HEK293 (cell line): Measurements from ENCODE around the gene BCAS3.

Experiments
- HOXC10 ChIP-seq: sonication (generic); formaldehyde crosslinking; IDR thresholded peaks from 2 replicates; pipeline ENCODE4 v1.8.1; 2023; ENCODE audit warnings: mild to moderate bottlenecking, missing genetic modification reagents
- IKZF3 ChIP-seq: fragments of 450-650 bp; IDR thresholded peaks from 2 replicates; pipeline ENCODE4 v1.5.0; 2018; ENCODE audit warnings: missing biosample characterization, mild to moderate bottlenecking, missing genetic modification characterization, moderate library complexity
- INSM2 ChIP-seq: fragments of 450-650 bp; formaldehyde crosslinking; IDR thresholded peaks from 2 replicates; pipeline ENCODE4 v1.5.1; 2016; ENCODE audit warnings: missing biosample characterization, missing genetic modification characterization
- KLF9 ChIP-seq: fragments of 450-650 bp; formaldehyde crosslinking; IDR thresholded peaks from 2 replicates; pipeline ENCODE4 v1.5.1; 2016; ENCODE audit warnings: missing biosample characterization, missing genetic modification characterization, low read depth
- MYNN ChIP-seq: fragments of 450-650 bp; formaldehyde crosslinking; IDR thresholded peaks from 2 replicates; pipeline ENCODE4 v1.5.1; 2016; ENCODE audit warnings: missing biosample characterization, missing genetic modification characterization, borderline replicate concordance
- PBX3 ChIP-seq: sonication (generic); formaldehyde crosslinking; IDR thresholded peaks from 2 replicates; pipeline ENCODE4 v1.8.1; 2022; ENCODE audit warnings: mild to moderate bottlenecking, moderate library complexity, missing genetic modification reagents
- SCRT2 ChIP-seq: fragments of 450-650 bp; formaldehyde crosslinking; IDR thresholded peaks from 2 replicates; pipeline ENCODE4 v1.5.1; 2016; ENCODE audit warnings: missing biosample characterization, missing genetic modification characterization
- ZBTB11 ChIP-seq: fragments of 450-650 bp; formaldehyde crosslinking; conservative IDR thresholded peaks from 2 replicates; pipeline ENCODE4 v1.5.1; 2016; ENCODE audit warnings: low read depth, missing biosample characterization, missing genetic modification characterization
- ZBTB20 ChIP-seq: fragments of 450-650 bp; formaldehyde crosslinking; IDR thresholded peaks from 2 replicates; pipeline ENCODE4 v1.5.1; 2016; ENCODE audit warnings: missing biosample characterization, missing genetic modification characterization
- ZBTB48 ChIP-seq: fragments of 450-650 bp; formaldehyde crosslinking; IDR thresholded peaks from 2 replicates; pipeline ENCODE4 v1.5.1; 2016; ENCODE audit warnings: missing biosample characterization, missing genetic modification characterization
- ZBTB6 ChIP-seq: fragments of 450-650 bp; formaldehyde crosslinking; IDR thresholded peaks from 2 replicates; pipeline ENCODE4 v1.5.1; 2017; ENCODE audit warnings: missing biosample characterization, missing genetic modification characterization
- ZFHX2 ChIP-seq: fragments of 450-650 bp; formaldehyde crosslinking; conservative IDR thresholded peaks from 2 replicates; pipeline ENCODE4 v1.5.1; 2016; ENCODE audit warnings: missing biosample characterization, missing genetic modification characterization
- ZFP69B ChIP-seq: fragments of 450-650 bp; formaldehyde crosslinking; IDR thresholded peaks from 2 replicates; pipeline ENCODE4 v1.5.1; 2016; ENCODE audit warnings: missing biosample characterization, missing genetic modification characterization
- ZNF324 ChIP-seq: fragments of 450-650 bp; formaldehyde crosslinking; IDR thresholded peaks from 2 replicates; pipeline ENCODE4 v1.5.1; 2016; ENCODE audit warnings: missing biosample characterization, missing genetic modification characterization
- ZNF366 ChIP-seq: fragments of 450-650 bp; formaldehyde crosslinking; conservative IDR thresholded peaks from 2 replicates; pipeline ENCODE4 v1.5.1; 2016; ENCODE audit warnings: missing biosample characterization, missing genetic modification characterization
- ZNF549 ChIP-seq: fragments of 450-650 bp; IDR thresholded peaks from 2 replicates; pipeline ENCODE4 v1.5.1; 2018; ENCODE audit warnings: missing biosample characterization, missing genetic modification characterization, mild to moderate bottlenecking, inconsistent platforms, moderate library complexity
- ZNF558 ChIP-seq: fragments of 450-650 bp; formaldehyde crosslinking; IDR thresholded peaks from 2 replicates; pipeline ENCODE4 v1.5.1; 2016; ENCODE audit warnings: missing biosample characterization, missing genetic modification characterization
- ZNF560 ChIP-seq: fragments of 450-650 bp; formaldehyde crosslinking; IDR thresholded peaks from 2 replicates; pipeline ENCODE4 v1.5.1; 2017; ENCODE audit warnings: missing biosample characterization, missing genetic modification characterization, borderline replicate concordance
- ZNF571 ChIP-seq: fragments of 450-650 bp; formaldehyde crosslinking; IDR thresholded peaks from 2 replicates; pipeline ENCODE4 v1.5.0; 2017; ENCODE audit warnings: missing biosample characterization, missing genetic modification characterization
- ZNF596 ChIP-seq: fragments of 450-650 bp; IDR thresholded peaks from 2 replicates; pipeline ENCODE4 v1.5.0; 2018; ENCODE audit warnings: missing biosample characterization, mild to moderate bottlenecking, missing genetic modification characterization, moderate library complexity
- ZNF610 ChIP-seq: fragments of 450-650 bp; formaldehyde crosslinking; IDR thresholded peaks from 2 replicates; pipeline ENCODE4 v1.5.1; 2016; ENCODE audit warnings: missing biosample characterization, missing genetic modification characterization, borderline replicate concordance
- ZNF660 ChIP-seq: fragments of 450-650 bp; IDR thresholded peaks from 2 replicates; pipeline ENCODE4 v1.5.1; 2018; ENCODE audit warnings: missing biosample characterization, mild to moderate bottlenecking, missing genetic modification characterization
- ZNF707 ChIP-seq: fragments of 450-650 bp; formaldehyde crosslinking; IDR thresholded peaks from 2 replicates; pipeline ENCODE4 v1.5.1; 2016; ENCODE audit warnings: missing biosample characterization, missing genetic modification characterization
- ZNF777 ChIP-seq: fragments of 450-650 bp; formaldehyde crosslinking; IDR thresholded peaks from 2 replicates; pipeline ENCODE4 v1.5.1; 2017; ENCODE audit warnings: missing biosample characterization, missing genetic modification characterization, borderline replicate concordance
- ZNF792 ChIP-seq: fragments of 450-650 bp; formaldehyde crosslinking; IDR thresholded peaks from 2 replicates; pipeline ENCODE4 v1.5.1; 2016; ENCODE audit warnings: missing biosample characterization, missing genetic modification characterization
- ZSCAN16 ChIP-seq: fragments of 450-650 bp; formaldehyde crosslinking; IDR thresholded peaks from 2 replicates; pipeline ENCODE4 v1.5.1; 2016; ENCODE audit warnings: missing biosample characterization, missing genetic modification characterization
- ZSCAN18 ChIP-seq: fragments of 450-650 bp; formaldehyde crosslinking; IDR thresholded peaks from 2 replicates; pipeline ENCODE4 v1.5.1; 2016; ENCODE audit warnings: missing biosample characterization, missing genetic modification characterization
- ZSCAN5A ChIP-seq: fragments of 450-650 bp; formaldehyde crosslinking; IDR thresholded peaks from 2 replicates; pipeline ENCODE4 v1.5.1; 2016; ENCODE audit warnings: missing biosample characterization, missing genetic modification characterization
- ZXDB ChIP-seq: fragments of 450-650 bp; formaldehyde crosslinking; IDR thresholded peaks from 2 replicates; pipeline ENCODE4 v1.5.1; 2016; ENCODE audit warnings: missing biosample characterization, missing genetic modification characterization

BCAS3 gene

GRCh38 chr17:60677308-60678117 is at the start of gene BCAS3 (continued):
- TF ChIP-seq ZNF777 (peak; percentile 78), ZNF660 (tag by site-specific recombination) (0 out of 2 replicates have a peak, but pooled peaks have one; percentile 25), ZNF707 (tag by site-specific recombination) (no peak), MYNN (tag by site-specific recombination) (0 out of 2 replicates have a peak, but pooled peaks have one; percentile 34), ZXDB (tag by site-specific recombination) (peak; percentile 63), KLF9 (tag by site-specific recombination) (peak; percentile 57), ZNF558 (no peak), ZNF792 (tag by site-specific recombination) (no peak), ZNF596 (no peak), IKZF3 (tag by site-specific recombination) (no peak), ZSCAN18 (tag by site-specific recombination) (no peak), ZNF571 (tag by site-specific recombination) (no peak), ZFP69B (tag by site-specific recombination) (peak; percentile 19; the same call in 1 of the 2 replicates), ZNF366 (tag by site-specific recombination) (no peak), ZBTB11 (tag by site-specific recombination) (no peak), ZNF560 (tag by site-specific recombination) (no peak), INSM2 (peak; percentile 39), ZSCAN5A (tag by site-specific recombination) (peak; percentile 86), ZNF549 (no peak), ZFHX2 (tag by site-specific recombination) (peak; percentile 49), SCRT2 (tag by site-specific recombination) (no peak), ZBTB6 (tag by site-specific recombination) (peak; percentile 74; the same call in 1 of the 2 replicates), PBX3 (CRISPR knock-in tag) (peak; percentile 84; the same call in 1 of the 2 replicates), ZNF324 (tag by site-specific recombination) (0 out of 2 replicates have a peak, but pooled peaks have one; percentile 54), ZBTB48 (tag by site-specific recombination) (peak; percentile 86), ZSCAN16 (tag by site-specific recombination) (peak; percentile 33; the same call in 1 of the 2 replicates), ZNF610 (tag by site-specific recombination) (no peak; the same call in 1 of the 2 replicates), HOXC10 (CRISPR knock-in tag) (no peak), ZBTB20 (peak; percentile 38; the same call in 1 of the 2 replicates)
